ENCODE measurements around the gene NCKAP5L. TPM values are rescaled to one million over a fixed set of nuclear protein-coding genes. Genes with fewer than 3 reads are reported as not detected.
A peak's percentile ranks its signal among the peaks of the same experiment; 100 is the strongest.

Gene NCKAP5L
- total RNA-seq, 8 experiments from 2014 or later: 15.1 to 51.6 (median 22.3) TPM

DNA sequence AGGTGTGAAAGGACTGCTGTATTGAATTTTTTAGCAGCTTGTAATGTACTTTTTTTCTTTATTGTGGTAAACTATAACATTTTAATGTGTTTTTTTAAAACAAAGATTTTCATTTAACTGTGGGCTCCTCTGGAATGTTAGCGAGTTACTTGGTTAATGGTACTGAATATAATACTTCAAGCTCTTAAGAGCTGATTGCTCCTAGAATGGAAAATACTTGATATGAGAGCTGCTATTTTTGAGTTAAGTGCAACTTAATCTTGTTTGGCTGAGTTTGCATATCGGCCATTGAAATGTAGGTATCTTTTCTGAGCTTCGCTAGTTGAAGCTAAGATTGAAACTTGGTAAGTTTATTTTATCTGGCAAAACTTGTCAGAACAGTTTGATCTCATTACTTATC, 79.4 kb downstream of the NCKAP5L start:
- in situ Hi-C loops (cut with MboI; ENCODE audit: low pct_unique_long_range_greater_than_20kb in 2 of 9, low sequenced_read_pairs in 9 of 9, unreplicated experiment in 9 of 9): no loop called here
- Histone ChIP-seq H3K27ac (no peak overlapping the region), H3K4me1 (replicated peaks in 1 of 2) (peaks cover 12 to 22% of the 10 kb centered on the region in 2 donors), H3K4me3 (no peak overlapping the region)
- WGBS, 10 experiments: 63 to 100% (median 95%) methylated on average over 1 to 3 of the region's 3 CpGs; no CpG with 5 or more reads in 1 of the 10 experiments
- ATAC-seq (replicated peaks in 6 of 8): no peak

DNA sequence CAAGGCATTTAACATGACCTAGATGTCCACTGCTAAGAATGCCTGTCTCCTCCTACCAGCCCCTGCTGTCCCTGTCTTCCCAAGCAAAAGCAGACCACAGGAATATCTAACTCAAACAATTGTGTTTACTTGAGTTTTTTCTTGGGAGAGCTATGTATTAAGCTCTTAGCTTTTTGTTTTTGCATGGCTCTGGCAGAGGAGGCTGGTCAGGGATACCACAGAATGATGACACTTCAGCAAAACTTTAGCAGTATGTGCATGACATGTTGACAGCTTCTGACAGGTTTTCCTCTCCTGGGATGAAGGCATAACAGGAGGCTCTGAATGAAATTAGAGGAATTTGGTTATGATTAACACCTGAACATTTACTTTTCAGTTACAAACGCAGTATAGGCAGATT, 79.9 kb downstream of the NCKAP5L start:
- peak in 2 of 8 experiments; percentile 14 to 22 for ATAC-seq (replicated peaks in 6 of 8)
- no peak overlapping the region for H3K4me3 ChIP-seq
- in situ Hi-C loops (cut with MboI; ENCODE audit: low pct_unique_long_range_greater_than_20kb in 2 of 9, low sequenced_read_pairs in 9 of 9, unreplicated experiment in 9 of 9): no loop called here
- no peak overlapping the region for H3K27ac ChIP-seq
- 30 to 100% (median 60%) methylated on average over 1 of the region's 1 CpG; no CpG with 5 or more reads in 2 of the 10 experiments for WGBS, 10 experiments
- H3K4me1 ChIP-seq (replicated peaks in 1 of 2): peaks cover 12 to 27% of the 10 kb centered on the region in 2 donors

DNA sequence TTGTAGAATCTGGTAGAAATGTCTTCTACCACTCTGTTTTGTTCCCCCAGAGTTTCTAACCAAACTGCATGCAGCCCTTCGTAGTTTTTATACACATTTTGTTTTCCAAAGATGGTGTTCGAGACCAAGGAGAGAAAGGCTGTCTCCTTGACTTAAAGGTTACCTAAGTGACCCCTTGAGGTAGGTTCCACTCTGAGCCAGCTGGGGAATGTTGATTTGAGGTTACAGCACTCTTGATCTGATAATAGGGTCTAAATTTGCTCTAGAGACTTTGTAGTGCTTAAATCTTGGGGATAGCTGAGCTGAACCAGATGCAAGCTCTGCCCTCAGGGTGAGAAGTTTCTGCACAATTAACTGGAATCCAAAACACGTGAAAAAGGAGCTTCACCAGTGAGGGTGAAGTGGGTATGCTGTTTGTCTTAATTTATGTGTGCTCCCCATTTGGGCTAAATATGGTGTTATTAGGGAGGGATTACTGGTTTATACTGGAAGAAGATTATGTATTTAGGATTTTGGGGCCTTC, 83.8 kb downstream of the NCKAP5L start:
- Histone ChIP-seq H3K27ac (no peak overlapping the region), H3K4me3 (no peak overlapping the region), H3K4me1 (replicated peaks in 1 of 2) (peaks cover 7 to 22% of the 10 kb centered on the region in 2 donors)
- in situ Hi-C loops (cut with MboI; ENCODE audit: low pct_unique_long_range_greater_than_20kb in 2 of 9, low sequenced_read_pairs in 9 of 9, unreplicated experiment in 9 of 9): no loop called here
- WGBS, 10 experiments: 17 to 95% (median 72%) methylated on average over 1 to 3 of the region's 3 CpGs; no CpG with 5 or more reads in 2 of the 10 experiments
- ATAC-seq (replicated peaks in 6 of 8): no peak

DNA sequence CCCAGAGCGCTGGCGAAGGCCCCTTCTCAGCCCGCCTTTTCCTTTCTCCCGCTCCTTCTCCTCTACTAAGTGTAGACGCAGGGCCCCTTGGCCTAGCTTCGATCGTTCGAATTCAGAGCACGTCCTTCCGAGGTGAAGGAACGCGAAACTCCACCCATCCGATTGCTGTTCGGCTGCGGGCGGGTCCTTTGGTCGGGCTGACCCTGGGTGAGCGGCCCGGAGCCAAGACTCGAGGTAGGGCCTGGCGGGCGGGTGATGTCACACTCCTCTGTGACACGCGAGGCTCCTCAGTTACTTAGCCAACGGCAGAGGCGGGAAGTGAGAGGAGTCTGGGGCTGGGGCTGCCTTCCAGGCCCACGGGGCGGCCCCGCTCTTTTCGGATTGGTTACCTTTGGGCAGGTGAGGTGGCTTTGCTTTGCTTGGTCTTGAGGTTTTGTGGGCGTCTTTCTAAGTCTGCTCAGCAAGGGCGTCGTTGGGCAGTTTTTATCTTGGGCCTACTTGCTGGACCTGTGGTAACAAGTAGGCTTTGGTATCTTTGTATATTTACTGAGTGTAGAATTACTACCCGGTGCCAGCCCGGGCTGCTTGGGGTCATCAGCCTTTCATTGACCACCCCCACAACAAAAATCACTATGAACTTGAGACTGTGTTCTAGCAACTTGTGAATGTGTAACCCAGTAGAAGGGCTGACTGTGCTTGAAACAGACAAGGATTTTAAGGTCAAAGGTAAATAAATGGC, 86.2 kb downstream of the NCKAP5L start:
- H3K4me3 ChIP-seq: peak overlapping the region; percentile 69 to 88 (median 72)
- ATAC-seq (replicated peaks in 6 of 8): peak; percentile 59 to 69 (median 64)
- peaks cover 7 to 22% of the 10 kb centered on the region in 2 donors for H3K4me1 ChIP-seq (replicated peaks in 1 of 2)
- peak overlapping the region; percentile 95 for H3K27ac ChIP-seq
- WGBS, 10 experiments: 0 to 7% (median 0%) methylated on average over 2 to 11 of the region's 35 CpGs; no CpG with 5 or more reads in 3 of the 10 experiments
- in situ Hi-C loops (cut with MboI; ENCODE audit: low pct_unique_long_range_greater_than_20kb in 2 of 9, low sequenced_read_pairs in 9 of 9, unreplicated experiment in 9 of 9): no loop called here

Other genes with a start within 250 kb of the NCKAP5L start
- 1 to 10 TPM in 4 of 8 experiments, under 1 TPM in 4; 0.65 to 5.3 (median 1.1) TPM for gene FAM186B, start 222.8 kb downstream of the NCKAP5L start, total RNA-seq
- gene PRPF40B, start 204.9 kb downstream of the NCKAP5L start, total RNA-seq: 10 to 100 TPM in 6 of 8 experiments, 1 to 10 TPM in 2; 8.0 to 27.5 (median 20.1) TPM
- gene FMNL3, start 121.0 kb downstream of the NCKAP5L start, total RNA-seq: 1 to 10 TPM; 3.1 to 9.0 (median 5.1) TPM
- gene TMBIM6, start 86.9 kb downstream of the NCKAP5L start, total RNA-seq: 100 to 1,000 TPM; 205 to 533 (median 229) TPM
- gene BCDIN3D, start 14.7 kb upstream of the NCKAP5L start, total RNA-seq: 10 to 100 TPM in 1 of 8 experiments, 1 to 10 TPM in 7; 4.3 to 10.4 (median 8.1) TPM
- 10 to 100 TPM in 4 of 8 experiments, 1 to 10 TPM in 2, under 1 TPM in 1, not detected in 1; 0.51 to 17.5 (median 15.6) TPM for gene FAIM2, start 75.5 kb upstream of the NCKAP5L start, total RNA-seq
- under 1 TPM in 5 of 8 experiments, not detected in 3; 0.09 to 0.81 (median 0.14) TPM for gene AQP2, start 122.3 kb upstream of the NCKAP5L start, total RNA-seq
- 1 to 10 TPM in 1 of 8 experiments, under 1 TPM in 5, not detected in 2; 0.25 to 1.5 (median 0.35) TPM for gene AQP5, start 133.5 kb upstream of the NCKAP5L start, total RNA-seq
- 1 to 10 TPM in 1 of 8 experiments, under 1 TPM in 7; 0.08 to 1.2 (median 0.31) TPM for gene AQP6, start 144.5 kb upstream of the NCKAP5L start, total RNA-seq
- 10 to 100 TPM in 6 of 8 experiments, 1 to 10 TPM in 2; 7.1 to 74.8 (median 17.6) TPM for gene RACGAP1, start 197.1 kb upstream of the NCKAP5L start, total RNA-seq
- gene ASIC1, start 229.2 kb upstream of the NCKAP5L start, total RNA-seq: 10 to 100 TPM in 3 of 8 experiments, 1 to 10 TPM in 5; 1.3 to 14.5 (median 7.6) TPM

Data from motor neuron (in vitro differentiated cells).